ENCODE data around the gene CIRBP.
"Not testable (repeated sequence)": the region's sequence is repeated elsewhere in the genome, so short reads cannot be mapped to it uniquely, and the experiment has no call there.

CIRBP gene

DNA sequence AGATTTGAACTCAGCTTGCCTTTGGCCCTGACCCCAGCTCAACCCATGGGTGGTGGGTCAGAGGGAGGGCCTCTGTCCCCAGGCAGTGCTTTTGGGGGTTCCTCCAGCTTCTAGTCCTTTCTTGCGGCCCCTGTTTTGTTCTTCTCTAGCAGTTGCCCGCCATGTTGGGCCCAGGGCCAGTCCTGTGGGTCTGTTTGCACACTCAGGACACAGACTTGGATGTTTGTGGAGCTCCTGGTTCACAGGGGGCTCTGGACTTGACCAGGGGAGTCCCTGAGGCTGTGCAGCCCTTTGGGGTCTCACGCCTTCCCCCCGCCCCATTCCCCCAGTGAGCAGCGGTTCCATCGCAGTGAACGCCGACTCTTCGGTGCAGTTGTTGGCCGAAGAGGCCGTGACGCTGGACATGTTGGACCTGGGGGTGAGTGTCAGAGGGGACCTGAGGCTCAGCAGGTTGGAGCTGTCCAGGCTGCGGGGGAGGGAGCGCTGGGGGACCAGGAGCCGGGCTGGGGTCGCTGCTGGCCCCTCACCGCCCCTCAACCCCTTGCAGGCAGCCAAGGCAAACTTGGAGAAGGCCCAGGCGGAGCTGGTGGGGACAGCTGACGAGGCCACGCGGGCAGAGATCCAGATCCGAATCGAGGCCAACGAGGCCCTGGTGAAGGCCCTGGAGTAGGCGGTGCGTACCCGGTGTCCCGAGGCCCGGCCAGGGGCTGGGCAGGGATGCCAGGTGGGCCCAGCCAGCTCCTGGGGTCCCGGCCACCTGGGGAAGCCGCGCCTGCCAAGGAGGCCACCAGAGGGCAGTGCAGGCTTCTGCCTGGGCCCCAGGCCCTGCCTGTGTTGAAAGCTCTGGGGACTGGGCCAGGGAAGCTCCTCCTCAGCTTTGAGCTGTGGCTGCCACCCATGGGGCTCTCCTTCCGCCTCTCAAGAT, 25.1 kb upstream of the CIRBP start:
- peak; percentile 76 to 78 for DNase-seq (ENCODE audit: low read depth in 1 of 2, low spot score in 1 of 2)

DNA sequence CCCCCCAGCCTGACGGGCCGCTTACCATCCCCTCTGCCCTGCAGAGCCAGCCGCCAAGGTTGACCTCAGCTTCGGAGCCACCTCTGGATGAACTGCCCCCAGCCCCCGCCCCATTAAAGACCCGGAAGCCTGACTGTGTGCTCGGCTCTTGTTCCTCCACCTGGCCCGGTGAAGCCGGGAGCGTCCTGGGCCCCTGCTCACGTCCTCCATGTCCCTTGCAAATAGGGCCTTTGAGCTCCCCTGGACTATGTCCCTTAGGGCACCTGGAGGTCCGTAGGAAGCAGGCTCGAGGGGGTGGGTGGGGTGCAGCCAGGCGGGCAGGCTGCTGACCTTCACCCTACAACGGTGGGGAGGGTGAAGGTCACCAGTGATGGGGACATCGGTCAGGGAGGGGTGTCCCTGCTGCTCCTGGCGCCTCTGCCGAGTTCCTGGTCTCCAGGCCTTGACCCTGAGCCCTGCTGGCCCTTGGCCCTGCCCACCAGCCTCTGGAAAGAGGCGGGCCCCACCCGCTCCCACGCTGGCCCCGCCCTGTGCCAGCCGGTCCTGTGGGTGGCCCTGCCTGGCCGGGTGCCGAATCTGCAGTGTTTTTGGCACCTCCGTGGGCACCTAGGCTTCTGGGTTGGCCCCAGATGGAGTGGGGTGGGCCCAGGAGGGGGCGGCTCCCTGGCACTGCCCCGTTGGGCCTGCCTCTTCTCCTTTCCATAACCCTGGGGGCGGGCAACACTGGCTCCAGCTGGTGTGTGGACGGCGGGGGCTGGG, 24.3 kb upstream of the CIRBP start:
- no peak for DNase-seq (ENCODE audit: low read depth in 1 of 2, low spot score in 1 of 2)

DNA sequence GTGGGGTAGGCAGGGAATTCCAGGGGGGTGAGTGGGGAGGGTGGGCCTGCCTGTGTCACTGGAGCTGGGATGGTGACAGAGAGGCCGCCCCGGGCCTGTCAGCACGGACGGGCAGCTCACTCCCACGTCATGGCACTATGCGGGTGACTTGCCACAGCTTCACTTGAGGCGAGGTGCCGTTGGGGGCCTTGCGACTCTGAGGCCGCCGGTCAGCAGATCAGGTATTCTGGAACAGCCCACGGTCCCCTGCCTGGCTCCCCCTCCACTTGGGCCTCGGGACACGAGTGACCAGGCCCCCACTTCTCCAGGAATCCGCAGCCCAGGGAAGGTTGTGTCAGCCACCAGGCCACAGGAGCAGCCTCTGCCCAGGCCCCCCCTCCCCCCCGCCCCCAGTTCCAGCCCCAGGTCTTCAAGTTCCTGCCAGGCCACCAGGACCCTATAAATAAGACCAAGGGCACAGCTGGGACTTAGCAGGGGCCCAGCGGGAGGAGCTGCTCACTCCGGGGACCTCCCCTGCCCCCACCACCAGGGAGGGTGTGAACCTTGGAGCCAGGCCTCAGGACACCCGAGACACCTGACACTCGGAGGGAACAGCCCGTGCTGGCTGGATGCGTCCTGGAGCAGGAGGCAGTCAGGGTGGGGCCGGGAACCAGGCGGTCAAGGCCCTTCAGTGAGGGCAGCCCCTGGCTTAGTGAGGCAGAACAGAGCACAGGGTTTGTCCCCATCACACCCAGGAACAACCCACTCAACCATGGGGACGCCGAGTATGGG, 23.5 kb upstream of the CIRBP start:
- no peak for DNase-seq (ENCODE audit: low read depth in 1 of 2, low spot score in 1 of 2)

DNA sequence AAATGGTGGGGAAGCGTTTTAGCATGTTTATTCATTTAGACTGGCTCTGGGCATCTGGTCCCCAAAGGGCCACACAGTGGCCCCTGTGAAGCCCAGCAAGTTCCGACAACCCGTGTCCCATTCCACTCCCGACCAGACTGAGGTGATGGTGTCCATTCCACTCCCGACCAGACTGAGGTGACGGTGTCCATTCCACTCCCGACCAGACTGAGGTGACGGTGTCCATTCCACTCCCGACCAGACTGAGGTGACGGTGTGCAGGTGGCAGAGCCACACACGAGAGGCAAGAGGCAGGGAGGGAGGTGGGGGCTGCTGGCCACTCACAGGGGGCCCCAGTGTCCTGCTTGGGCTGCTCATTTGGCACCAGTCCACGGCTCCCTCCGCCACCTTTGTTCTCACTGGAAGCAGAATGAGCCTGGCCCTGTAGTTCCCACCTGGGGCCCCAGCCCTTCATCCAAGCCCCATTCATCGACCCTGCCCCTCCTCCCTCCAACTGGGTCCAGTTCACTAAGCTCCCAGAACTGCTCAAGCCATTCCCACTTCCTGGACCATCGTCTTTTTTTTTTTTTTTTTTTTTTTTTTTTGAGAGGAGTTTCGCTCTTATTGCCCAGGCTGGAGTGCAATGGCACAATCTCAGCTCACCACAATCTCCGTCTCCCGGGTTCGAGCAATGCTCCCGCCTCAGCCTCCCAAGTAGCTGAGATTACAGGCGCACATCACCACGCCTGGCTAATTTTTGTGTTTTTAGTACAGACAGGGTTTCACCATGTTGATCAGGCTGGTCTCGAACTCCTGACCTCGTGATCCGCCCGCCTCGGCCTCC, 22.7 kb upstream of the CIRBP start:
- not testable (repeated sequence) for DNase-seq (ENCODE audit: low read depth in 1 of 2, low spot score in 1 of 2)

DNA sequence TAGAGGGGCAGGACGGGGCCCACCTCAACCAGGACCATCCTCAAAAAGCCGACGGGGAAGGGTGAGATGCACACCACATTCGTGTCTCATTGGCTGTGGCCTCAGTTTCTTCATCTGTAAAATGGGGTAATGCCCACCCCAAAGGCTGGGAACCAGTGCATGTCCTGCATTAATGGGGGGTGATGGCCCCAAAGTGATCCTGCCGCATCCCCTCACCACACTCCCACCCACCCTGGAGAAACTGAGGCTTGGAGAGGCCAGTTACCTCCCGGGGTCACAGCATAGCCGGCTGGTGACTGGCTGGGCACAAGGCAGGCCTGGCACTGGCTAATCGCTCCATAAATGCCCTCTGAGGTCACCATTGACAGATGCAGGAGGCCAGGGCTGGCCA, 21.4 kb upstream of the CIRBP start:
- no peak for DNase-seq (ENCODE audit: low read depth in 1 of 2, low spot score in 1 of 2)

DNA sequence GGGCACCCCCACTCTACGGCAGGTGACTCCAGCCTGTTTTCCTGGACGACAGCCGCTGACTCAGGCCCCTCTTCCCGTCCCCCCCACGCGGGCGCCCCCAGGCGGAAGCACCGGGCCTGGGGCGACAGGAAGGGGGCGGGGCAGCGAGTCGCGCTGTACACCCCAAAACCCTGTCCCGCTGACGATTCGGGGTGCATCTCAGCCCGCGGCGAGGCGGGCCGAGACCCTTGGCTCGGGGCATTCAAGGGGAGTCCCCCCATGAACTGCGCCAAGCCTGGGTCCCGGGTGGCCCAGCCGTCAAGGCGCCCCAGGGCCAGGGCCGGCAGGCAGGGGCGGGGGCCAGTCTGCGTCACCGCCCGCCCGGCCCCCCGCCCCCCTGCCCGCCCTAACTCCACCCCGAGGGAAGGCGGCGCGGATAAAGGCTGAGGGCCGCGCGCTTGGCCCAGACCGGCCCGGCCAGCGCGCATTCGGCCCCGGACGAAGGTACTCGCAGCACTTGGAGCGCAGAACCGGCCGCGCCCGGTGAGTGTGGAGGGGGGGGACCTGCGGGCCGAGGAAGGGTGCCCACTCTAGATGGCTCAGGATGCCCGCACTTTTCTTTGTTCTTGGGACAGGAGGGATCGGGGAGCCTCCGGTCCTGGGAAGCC, 20.9 kb upstream of the CIRBP start, which contains the start of gene MIDN:
Gene MIDN, plus strand, starts transcription at position 445 of the 647 bp plus-strand sequence. CDS start 1,714 bp downstream, outside the sequence.
- peak in 1 of 2 donors; percentile 59 for DNase-seq (ENCODE audit: low read depth in 1 of 2, low spot score in 1 of 2)

DNA sequence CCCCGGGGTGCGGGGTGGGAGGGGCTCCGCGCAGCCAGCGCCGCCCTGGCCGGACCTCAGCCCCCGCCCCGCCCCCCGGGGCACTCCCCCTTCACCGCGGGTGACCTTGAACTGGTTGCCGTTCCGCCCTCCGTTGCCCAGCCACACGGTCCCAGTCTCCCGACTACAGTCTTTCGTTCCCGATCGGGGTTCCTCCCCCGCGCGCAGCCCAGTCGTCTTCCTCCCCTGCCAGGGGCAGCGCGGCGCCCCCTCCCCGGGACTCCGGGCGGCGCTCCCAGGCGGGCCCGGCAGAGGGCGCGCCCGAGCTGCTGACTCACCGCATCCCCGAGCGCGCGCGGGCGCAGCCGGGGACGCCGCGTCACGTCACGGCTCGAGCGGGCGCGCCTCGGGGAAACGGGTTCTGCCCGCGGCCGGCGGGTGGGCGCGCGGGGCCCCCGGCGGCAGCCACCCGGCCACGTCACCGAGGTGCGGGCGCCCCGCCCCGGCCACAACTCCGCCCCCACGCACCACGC, 20.3 kb upstream of the CIRBP start:
- peak; percentile 77 to 78 for DNase-seq (ENCODE audit: low read depth in 1 of 2, low spot score in 1 of 2)

DNA sequence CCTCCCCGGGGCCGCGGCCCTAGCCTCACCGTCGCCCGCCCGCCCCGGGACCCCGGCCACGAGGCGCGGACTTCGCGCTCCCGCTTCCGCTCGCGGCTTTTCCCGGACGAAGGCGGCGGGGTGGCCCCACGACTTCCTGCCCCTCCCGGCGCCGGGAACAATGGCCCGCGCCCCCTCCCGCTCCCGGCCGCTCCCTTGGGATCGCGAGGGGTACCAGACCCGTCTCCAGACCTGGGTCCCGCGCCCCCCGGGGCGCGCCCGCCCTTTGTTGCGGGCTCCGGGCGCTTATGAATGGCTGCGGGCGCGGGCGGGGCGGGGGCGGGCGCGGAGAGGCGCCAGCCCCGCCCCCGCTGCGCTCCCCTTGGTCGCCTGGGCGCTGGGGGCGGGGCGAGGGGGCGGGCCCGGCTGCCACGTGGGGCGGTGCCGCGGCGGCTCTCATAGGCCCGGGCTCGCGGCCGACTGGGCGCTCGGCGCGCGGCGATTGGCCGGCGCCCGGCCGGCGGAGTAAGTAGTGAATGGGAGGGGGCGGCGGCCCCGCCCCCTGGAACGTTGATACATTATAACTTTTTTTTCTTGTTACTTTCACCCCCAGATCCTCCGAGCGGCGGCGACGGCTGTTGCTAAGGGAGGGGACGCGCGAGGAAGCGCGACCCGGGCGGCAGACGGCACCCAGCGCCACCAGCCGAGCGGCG, 19.7 kb upstream of the CIRBP start:
- peak; percentile 94 to 96 for DNase-seq (ENCODE audit: low read depth in 1 of 2, low spot score in 1 of 2)

DNA sequence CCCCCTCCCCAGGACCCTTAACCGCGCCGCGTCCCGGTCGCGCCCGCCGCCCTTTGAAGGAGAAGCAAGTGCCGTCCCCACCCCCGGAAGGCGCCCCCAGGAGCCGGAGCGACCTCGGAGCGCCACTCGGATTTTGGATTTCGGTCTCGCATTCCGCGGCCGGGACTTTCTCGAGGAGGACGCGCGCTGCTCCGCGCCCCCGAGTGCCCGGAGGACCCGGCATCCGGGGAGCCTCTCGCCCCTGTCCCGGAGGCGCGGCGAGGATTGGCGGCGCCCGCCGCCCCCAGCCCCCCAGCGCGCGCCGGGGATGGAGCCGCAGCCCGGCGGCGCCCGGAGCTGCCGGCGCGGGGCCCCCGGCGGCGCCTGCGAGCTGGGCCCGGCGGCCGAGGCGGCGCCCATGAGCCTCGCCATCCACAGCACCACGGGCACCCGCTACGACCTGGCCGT, 19.1 kb upstream of the CIRBP start:
- DNase-seq (ENCODE audit: low read depth in 1 of 2, low spot score in 1 of 2), result no peak

DNA sequence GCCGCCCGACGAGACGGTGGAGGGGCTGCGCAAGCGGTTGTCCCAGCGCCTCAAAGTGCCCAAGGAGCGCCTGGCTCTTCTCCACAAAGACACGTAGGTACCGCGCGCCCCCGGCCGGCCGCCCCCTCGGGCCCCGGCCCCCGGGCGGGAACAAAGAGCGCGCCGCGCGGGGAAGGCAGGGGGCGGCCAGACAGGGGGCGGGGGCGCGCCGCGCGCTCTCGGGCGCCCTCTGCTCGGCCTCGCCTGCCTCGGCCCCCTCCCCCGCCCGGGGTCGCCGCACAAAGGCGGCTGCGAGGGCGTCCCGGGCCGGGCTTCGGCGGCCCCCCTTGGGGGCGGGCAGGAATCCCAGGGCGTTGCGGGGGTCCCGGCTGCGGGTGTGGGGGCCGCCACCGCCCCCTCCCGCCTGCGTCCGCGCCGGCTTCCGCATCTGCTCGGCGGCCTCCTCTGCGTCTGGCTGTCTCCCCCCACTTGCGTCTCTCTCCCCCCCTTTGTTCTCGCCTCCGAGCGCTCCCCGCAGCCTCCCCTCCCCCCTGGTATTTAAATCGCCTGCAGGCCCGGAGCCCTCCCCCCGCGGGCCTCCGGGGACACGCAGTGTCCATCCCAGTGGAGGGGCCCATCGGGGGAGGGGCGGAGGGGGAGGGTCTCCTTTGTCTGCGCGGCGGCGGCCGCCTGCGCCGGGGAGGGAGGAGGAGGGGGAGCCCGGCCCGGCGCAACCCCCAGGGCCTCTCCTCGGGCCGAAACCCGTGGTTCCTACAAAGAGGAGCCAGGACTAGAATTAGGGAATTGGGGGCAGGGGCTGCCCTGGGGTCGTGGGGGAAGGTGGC, 18.5 kb upstream of the CIRBP start:
- DNase-seq (ENCODE audit: low read depth in 1 of 2, low spot score in 1 of 2), result no peak

DNA sequence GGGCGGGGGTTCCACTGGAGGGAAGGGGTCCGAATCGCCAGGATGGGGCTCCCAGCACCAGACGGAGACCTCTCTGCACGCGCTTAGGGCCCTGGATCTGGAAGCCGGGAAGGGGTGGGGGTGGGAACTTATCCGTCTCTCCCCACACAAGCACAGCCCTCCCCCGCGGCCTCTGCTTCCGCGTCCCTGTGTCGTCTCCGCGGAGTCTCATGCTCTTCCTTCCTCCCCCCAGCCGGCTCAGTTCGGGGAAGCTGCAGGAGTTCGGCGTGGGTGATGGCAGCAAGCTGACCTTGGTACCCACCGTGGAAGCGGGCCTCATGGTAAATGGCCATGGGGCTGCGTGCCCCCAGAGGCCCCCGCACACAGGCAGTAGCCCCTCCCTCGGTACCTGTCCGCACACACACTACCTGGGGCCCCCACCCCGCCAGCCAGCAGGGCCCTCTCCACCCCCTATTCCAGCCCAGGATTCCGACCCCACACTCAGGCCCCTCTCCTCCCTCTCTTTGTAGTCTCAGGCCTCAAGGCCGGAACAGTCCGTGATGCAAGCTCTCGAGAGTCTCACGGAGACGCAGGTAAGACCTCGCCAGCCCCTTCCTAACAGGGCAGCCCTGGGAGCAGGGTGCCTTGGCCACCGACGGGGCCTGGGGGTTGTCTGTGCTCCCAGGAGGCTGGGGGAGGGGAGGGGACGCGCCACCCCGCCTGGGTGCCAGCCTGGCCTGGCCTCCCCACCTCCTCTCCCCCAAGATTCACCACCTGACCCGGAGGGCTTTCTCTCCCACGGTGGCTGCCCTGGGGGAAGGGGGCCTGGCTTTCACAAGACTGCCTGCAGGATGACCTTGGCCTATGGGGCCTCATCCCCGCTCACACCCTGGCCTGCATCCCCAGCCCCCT, 17.6 kb upstream of the CIRBP start:
- DNase-seq (ENCODE audit: low read depth in 1 of 2, low spot score in 1 of 2), result peak in 1 of 2 donors; percentile 47

DNA sequence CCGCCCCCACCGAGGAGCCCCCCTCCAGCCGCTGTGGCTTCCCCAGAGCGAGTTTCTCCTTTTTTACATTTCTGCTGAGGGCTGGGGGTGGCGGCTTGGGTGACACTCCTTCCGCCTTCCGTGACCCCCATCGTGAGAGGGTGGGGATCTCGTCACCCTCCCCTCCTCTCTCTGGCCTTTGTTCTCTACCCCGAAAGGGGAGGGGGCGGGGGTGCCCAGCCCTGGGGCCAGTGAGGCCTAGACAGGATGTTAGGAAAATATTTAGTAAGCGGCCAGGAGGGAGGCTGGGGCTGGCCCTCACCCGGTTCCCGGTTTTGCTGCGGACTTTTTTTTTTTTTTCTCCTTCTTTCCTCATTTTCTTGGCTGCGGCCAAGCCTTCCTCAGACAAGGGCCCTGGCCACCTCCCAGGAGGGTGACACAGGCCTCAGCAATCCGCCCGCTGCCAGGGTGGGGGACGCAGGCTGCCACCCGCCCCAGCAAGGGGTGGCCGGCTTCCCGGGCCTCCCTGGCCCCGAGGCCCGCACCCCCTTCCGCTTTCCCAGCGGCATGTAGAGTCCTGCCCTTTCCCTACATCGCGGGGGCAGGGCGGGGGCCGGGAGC, 16.8 kb upstream of the CIRBP start:
- DNase-seq (ENCODE audit: low read depth in 1 of 2, low spot score in 1 of 2), result peak in 1 of 2 donors; percentile 47

DNA sequence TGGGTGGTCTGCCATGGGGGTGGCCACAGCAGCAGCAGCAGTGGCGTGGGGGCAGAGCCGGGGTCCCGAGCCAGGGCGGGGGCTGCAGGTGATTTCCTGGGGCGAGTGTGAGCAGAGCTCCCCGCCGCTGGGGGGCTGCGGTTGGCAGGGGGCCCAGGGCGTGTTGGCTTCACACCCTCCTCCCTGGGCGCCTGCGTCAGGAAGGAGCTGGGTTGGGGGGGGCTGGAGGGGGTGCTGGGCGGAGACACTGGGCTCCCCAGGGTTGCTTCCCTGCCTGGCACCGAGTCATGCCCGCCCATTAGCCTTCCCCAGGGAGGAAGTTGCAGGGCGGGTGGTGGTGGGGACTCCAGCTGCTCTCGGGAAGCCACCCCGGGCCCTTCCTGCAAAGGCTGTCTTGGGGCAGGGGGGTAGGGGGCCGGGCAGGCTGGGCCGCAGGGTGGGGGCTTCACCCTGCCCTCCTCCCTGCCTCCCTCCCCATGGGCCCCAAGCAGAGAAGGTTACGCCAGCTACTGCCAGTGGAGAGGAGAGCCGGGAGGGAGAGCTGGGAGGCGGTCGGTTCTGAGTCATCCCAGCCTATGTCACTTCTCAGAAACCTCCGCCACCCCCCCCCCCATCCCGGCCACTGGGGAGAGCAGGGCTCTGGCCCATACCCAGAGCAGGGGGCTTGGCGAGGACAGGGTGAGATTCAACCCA, 16.2 kb upstream of the CIRBP start:
- DNase-seq (ENCODE audit: low read depth in 1 of 2, low spot score in 1 of 2), result peak in 1 of 2 donors; percentile 58

DNA sequence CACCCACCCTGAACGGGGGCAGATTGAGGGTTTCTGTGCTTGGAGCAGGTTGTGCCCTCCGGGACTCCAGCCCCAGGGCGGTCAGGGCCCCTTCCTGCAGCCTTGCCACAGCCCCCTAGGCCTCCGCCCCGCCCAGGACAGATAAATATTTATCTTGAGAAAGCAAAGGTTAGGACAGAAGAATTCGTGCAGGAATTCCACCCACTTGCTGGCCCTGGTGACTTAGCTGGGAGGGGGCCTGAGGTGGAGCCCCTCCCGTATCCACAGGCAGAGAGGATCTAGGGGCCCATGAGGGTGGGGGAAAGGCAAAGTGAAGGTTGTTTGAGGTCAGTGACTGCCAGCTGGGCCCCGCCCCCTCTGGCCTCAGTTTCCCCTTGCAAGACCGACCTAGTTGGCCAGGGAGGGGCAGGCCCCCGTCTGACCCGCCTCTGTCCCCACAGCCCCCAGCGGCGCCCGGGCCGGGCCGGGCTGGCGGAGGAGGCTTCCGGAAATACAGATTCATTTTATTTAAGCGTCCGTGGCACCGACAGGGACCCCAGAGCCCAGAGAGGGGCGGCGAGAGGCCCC, 15.5 kb upstream of the CIRBP start:
- no peak for DNase-seq (ENCODE audit: low read depth in 1 of 2, low spot score in 1 of 2)

DNA sequence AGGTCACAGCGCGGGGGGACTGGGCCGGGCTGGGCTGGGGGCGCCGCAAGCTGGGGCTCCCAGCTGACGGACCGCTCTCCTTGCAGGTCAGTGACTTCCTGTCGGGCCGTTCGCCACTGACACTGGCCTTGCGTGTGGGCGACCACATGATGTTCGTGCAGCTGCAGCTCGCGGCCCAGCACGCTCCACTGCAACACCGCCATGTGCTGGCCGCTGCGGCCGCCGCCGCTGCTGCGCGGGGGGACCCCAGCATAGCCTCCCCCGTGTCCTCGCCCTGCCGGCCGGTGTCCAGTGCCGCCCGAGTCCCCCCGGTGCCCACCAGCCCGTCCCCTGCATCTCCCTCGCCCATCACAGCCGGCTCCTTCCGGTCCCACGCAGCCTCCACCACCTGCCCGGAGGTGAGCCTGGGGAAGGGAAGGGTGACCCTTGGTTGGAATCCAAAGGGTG, 15.0 kb upstream of the CIRBP start:
- DNase-seq (ENCODE audit: low read depth in 1 of 2, low spot score in 1 of 2), result no peak
